HEK293T (cell line): ENCODE data around the gene SPRR5.

Experiments
- ARNT ChIP-seq: fragments of 450-650 bp; IDR thresholded peaks from 2 replicates; pipeline ENCODE4 v1.6.1; 2017; ENCODE audit warnings: mild to moderate bottlenecking
- BHLHE40 ChIP-seq: fragments of 450-650 bp; IDR thresholded peaks from 2 replicates; pipeline ENCODE4 v1.6.1; 2016; ENCODE audit warnings: mild to moderate bottlenecking, moderate library complexity, borderline replicate concordance
- CTBP1 ChIP-seq: fragments of 450-650 bp; IDR thresholded peaks from 2 replicates; pipeline ENCODE4 v1.6.1; 2016; ENCODE audit warnings: borderline replicate concordance
- FOXK2 ChIP-seq: fragments of 450-650 bp; IDR thresholded peaks from 2 replicates; pipeline ENCODE4 v1.6.1; 2016; ENCODE audit warnings: mild to moderate bottlenecking
- L3MBTL2 ChIP-seq: fragments of 450-650 bp; conservative IDR thresholded peaks from 2 replicates; pipeline ENCODE4 v1.6.1; 2016; ENCODE audit warnings: mild to moderate bottlenecking
- LEF1 ChIP-seq: fragments of 450-650 bp; IDR thresholded peaks from 2 replicates; pipeline ENCODE4 v1.6.1; 2017; ENCODE audit warnings: mild to moderate bottlenecking, borderline replicate concordance
- PKNOX1 ChIP-seq: fragments of 450-650 bp; IDR thresholded peaks from 2 replicates; pipeline ENCODE4 v1.6.1; 2016
- SP1 ChIP-seq: fragments of 450-650 bp; IDR thresholded peaks from 2 replicates; pipeline ENCODE4 v1.6.1; 2017
- SUZ12 ChIP-seq: fragments of 450-650 bp; IDR thresholded peaks from 2 replicates; pipeline ENCODE4 v1.6.1; 2016; ENCODE audit warnings: mild to moderate bottlenecking
- TARDBP ChIP-seq: fragments of 450-650 bp; IDR thresholded peaks from 2 replicates; pipeline ENCODE4 v1.6.1; 2016
- ZNF384 ChIP-seq: fragments of 450-650 bp; IDR thresholded peaks from 2 replicates; pipeline ENCODE4 v1.6.1; 2016

- TF ChIP-seq SUZ12 = no peak
- TF ChIP-seq FOXK2 = no peak
- no peak for TF ChIP-seq SP1
- no peak for TF ChIP-seq BHLHE40
- TF ChIP-seq TARDBP = no peak
- no peak for TF ChIP-seq ZNF384
- TF ChIP-seq CTBP1 = no peak
- TF ChIP-seq LEF1 = no peak
- no peak for TF ChIP-seq L3MBTL2
- no peak for TF ChIP-seq ARNT
- TF ChIP-seq PKNOX1 = no peak
These were observed 12.3 kb downstream of the SPRR5 start for GRCh38 chr1:152959273-152959672.
